ENCODE measurements around the gene KCNH2. TPM values are rescaled to one million over a fixed set of nuclear protein-coding genes. Genes with fewer than 3 reads are reported as not detected.

The KCNH2 gene
- total and polyA plus RNA-seq, 9 donors: 2.0 to 26.3 (median 6.7) TPM

- TF ChIP-seq CTCF (IDR thresholded peaks at IDR 0.05) (no peak), POLR2A (IDR thresholded peaks at IDR 0.05) (no peak), EP300 (IDR thresholded peaks at IDR 0.05) (no peak)
- WGBS, 3 donors: 89 to 90% (median 89%) methylated on average over 17 of the region's 17 CpGs
- H3K36me3 ChIP-seq: no peaks in the 10 kb centered on the region
- no peak overlapping the region for H3K4me3 ChIP-seq
- H3K4me1 ChIP-seq (ENCODE audit: insufficient read depth): peaks cover 16% of the 10 kb centered on the region
- H3K27ac ChIP-seq: no peak overlapping the region
- DNase-seq: peak in 2 of 5 donors; percentile 16 to 22
- no peaks in the 10 kb centered on the region for H3K9me3 ChIP-seq
- intact Hi-C loops (cut with DNase I): no loop called here
- H3K27me3 ChIP-seq: no peaks in the 10 kb centered on the region
These were observed 24.8 kb downstream of the KCNH2 start for GRCh38 chr7:150953061-150953997.

- Histone ChIP-seq H3K4me1 (ENCODE audit: insufficient read depth) (peaks cover 16% of the 10 kb centered on the region), H3K27me3 (no peaks in the 10 kb centered on the region), H3K27ac (no peak overlapping the region), H3K36me3 (no peaks in the 10 kb centered on the region), H3K4me3 (no peak overlapping the region), H3K9me3 (no peaks in the 10 kb centered on the region)
- intact Hi-C loops (cut with DNase I): no loop called here
- DNase-seq: peak in 2 of 5 donors; percentile 19 to 30
- WGBS, 3 donors: 87 to 92% (median 90%) methylated on average over 33 of the region's 33 CpGs
- TF ChIP-seq POLR2A (IDR thresholded peaks at IDR 0.05) (no peak), EP300 (IDR thresholded peaks at IDR 0.05) (no peak), CTCF (IDR thresholded peaks at IDR 0.05) (no peak)
These were observed 25.6 kb downstream of the KCNH2 start for GRCh38 chr7:150952331-150953050.

- 96 to 98% (median 97%) methylated on average over 28 of the region's 28 CpGs for WGBS, 3 donors
- Histone ChIP-seq H3K4me3 (no peak overlapping the region), H3K9me3 (no peaks in the 10 kb centered on the region), H3K36me3 (no peaks in the 10 kb centered on the region), H3K27ac (no peak overlapping the region), H3K27me3 (no peaks in the 10 kb centered on the region), H3K4me1 (ENCODE audit: insufficient read depth) (peaks cover 16% of the 10 kb centered on the region)
- DNase-seq: peak in 2 of 5 donors; percentile 15 to 19
- intact Hi-C loops (cut with DNase I): no loop called here
- TF ChIP-seq EP300 (IDR thresholded peaks at IDR 0.05) (no peak), CTCF (IDR thresholded peaks at IDR 0.05) (no peak), POLR2A (IDR thresholded peaks at IDR 0.05) (no peak)
These were observed 26.6 kb downstream of the KCNH2 start for GRCh38 chr7:150951521-150951920.

- H3K4me3 ChIP-seq: no peak overlapping the region
- no peak for DNase-seq
- WGBS, 3 donors: 91 to 96% (median 94%) methylated on average over 16 of the region's 16 CpGs
- H3K27ac ChIP-seq: no peak overlapping the region
- H3K4me1 ChIP-seq (ENCODE audit: insufficient read depth): peaks cover 16% of the 10 kb centered on the region
- H3K27me3 ChIP-seq: no peaks in the 10 kb centered on the region
- H3K36me3 ChIP-seq: no peaks in the 10 kb centered on the region
- no peaks in the 10 kb centered on the region for H3K9me3 ChIP-seq
- TF ChIP-seq POLR2A (IDR thresholded peaks at IDR 0.05): no peak
- TF ChIP-seq EP300 (IDR thresholded peaks at IDR 0.05): no peak
- no peak for TF ChIP-seq CTCF (IDR thresholded peaks at IDR 0.05)
- intact Hi-C loops (cut with DNase I): no loop called here
These were observed 27.0 kb downstream of the KCNH2 start for GRCh38 chr7:150951181-150951520.
